DMS 273 (cell line): ENCODE measurements around the gene BCCIP.

Experiments used
- DNase-seq: peaks from one replicate; lab custom pipeline; 2025; ENCODE audit not compliant: unreplicated experiment; lab: John Stamatoyannopoulos, UW

The BCCIP gene

DNA sequence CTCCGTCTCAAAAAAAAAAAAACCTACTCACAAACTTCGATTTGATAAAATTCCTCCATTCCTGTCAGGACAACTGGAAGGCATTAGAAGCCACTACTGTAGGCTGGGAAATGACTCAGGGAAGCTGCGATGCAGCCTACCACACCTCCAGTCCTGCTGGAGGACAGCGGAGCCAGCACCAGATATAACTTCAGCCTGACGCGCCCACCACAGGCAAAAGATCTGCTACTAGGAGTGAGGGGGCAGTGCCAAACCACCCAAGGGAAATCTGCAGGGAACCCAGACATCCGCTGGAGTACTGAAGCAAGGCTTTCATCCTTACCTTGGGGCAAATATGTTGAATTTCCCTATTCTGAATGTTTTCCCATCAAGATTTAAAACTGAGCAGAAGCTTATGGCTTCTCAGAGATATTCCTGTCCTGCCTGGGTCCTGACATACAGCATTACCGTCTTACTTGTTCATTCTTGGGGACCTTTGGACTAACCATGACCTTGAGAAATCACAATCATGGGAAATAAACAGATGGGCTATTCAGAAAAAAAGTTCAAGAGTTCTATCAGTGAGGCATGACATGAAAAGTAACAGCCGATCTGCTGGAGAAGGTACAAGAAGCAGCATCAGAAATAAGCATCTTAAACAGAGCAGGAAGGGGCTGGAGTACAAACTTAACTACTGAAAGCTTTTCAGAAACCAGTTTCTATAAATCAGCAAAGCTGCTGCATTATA is 20.4 kb downstream of the BCCIP start:
- no peak for DNase-seq

- DNase-seq = no peak
These were observed 21.4 kb downstream of the BCCIP start for GRCh38 chr10:125844751-125845221.

GRCh38 chr10:125845617-125846016 is 22.3 kb downstream of the BCCIP start:
- DNase-seq = no peak

- DNase-seq = no peak
These were observed 23.5 kb downstream of the BCCIP start for GRCh38 chr10:125846894-125847293.

DNA sequence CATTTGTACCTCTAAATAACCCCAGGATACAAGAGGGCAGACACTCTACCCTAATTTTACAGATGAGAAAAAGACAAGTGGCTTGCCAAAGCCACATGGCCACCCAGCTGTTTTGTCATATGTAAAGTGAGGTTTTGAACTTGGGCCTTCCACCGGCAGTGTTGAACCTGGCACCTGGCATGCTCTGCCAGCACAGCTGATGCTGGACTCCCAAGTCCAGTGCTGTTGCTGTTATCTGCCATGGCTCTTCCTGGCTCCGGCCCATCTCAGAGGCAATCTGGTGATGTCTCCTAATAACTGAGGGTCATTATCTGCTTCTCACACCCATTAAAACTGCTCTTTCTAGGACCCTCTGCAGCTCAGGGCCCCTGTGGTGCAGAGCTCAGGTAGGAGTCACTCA is 25.0 kb downstream of the BCCIP start:
- DNase-seq = no peak

DNA sequence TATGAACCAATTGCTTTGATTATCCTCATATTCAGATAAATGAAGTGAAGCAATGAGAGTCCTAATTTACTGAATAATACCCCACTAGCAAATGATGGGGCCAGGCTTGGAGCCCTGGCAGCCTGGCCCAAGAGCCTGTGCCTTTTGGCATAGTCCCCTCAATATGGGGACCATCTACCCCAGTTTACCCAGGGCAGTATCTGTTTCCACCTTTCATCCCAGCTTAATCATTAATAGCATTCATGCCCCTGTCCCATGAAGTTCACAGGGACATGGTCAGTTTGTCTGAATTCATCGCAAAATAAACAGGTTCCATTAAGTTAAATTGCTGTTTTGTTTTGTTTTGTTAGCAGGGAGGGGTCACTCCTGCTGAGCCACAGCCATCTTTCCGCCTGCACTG is 25.5 kb downstream of the BCCIP start:
- no peak for DNase-seq

DNA sequence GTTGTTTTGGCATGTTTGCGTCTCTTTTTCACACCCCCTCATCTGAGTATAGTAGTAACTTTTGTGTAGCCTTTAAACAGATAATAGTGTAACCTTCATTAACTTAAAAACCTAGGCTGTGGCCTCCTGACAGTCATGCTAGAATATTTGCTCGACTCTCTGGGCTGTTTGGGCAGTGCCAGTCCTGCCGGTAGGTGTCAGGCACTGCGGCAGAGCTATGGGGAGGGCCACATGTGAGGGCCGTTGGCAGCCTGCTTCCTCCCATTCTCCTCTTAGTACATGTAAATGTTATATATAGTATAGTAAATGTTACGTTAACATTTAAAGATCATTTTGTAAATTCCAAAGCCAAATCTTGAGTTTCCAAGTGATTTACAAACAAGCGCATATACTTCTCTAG is 26.1 kb downstream of the BCCIP start:
- DNase-seq = no peak

- no peak for DNase-seq
These were observed 27.7 kb downstream of the BCCIP start for GRCh38 chr10:125850766-125851731.

DNA sequence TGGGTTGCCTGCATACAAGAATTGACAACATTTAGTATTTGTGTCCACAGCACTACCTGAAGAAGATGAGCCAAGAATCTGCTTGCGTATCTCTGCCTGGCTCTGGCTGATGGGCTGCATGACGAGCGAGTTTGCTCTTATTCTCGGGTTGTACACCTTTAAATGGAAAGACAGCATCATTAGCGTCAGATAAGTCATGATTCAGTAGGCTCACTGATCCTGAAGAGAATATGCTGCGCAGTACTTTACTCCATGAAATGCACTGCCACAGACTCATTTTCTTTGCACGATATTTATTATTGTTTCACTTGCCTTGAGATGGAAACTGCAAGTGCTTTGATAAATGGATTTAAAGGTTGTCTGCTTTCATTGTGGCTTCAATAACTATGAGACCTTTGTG is 29.1 kb downstream of the BCCIP start:
- no peak for DNase-seq

DNA sequence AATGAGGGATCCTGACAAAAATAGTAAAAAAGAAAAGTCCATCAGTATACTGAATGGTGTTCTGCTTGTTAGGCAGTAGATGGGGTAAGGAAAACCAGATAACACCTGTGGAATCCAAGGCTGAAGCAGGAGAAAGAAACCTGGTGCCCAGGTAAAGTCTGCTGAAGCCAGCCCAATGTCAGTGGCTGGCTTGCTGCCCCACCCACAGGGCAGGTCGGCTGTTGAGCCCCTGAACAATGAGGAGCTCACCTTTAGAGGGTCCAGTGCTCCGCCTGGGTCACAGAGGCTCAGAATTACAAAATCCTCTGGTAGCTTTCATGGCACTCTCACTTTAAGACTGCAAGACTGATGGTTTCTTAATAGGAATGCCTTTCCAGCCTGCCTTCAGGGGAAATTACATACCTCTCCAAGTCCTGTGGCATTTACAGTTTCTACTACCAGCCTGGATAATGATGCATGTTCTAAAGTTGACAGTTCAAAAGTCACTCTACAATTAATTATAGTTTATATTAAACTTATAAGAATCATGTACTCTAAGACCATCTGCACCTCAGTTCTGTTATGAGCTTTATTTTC is 33.9 kb downstream of the BCCIP start:
- DNase-seq = no peak

- no peak for DNase-seq
These were observed 35.9 kb downstream of the BCCIP start for GRCh38 chr10:125859128-125859817.

DNA sequence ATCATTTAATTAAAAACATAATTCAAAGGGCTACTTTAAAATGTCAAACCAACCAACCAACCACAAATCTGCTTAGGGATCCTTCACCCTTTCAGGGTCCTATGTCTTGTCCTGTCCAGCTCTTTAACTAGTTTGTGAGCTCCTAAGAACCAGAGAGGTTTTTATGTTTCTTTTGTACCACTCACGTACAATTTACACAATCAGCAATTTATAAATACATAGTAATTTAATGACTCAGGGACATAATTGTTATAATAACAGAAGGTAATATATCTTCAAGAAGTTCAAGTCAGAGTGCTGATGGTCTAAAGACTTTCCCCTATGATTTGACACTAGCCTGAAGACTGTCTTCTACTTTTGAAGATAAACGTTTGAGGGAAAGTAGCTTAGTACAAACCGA is 41.8 kb downstream of the BCCIP start:
- DNase-seq = no peak

DNA sequence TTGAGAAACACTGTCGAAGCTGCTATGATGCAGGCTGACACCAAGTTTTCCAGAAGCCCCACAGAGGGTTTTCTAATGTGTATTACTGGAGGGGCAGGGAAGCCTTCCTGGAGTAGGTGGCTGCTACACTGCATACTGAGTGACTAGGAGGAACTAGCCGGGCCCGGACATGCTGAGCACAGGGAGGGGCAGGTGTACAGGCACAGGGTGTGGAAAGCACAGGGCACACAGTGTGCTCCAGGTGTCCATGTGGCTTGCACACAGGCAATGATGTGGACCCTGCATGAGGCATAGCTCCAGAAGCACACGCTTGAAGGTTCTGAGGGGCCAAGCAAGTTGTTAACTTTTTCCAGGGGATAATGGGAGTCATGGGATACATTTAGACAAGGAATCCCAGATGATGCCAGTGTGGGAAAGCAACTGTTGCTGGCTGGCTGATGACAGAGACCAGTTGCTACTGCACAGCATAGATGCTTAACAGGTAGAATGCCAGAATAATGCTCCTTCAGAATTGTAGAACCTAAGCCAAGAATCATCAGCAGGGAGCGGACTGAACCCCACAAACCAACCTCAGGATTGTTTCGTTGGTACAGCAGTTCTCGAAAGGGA is 43.2 kb downstream of the BCCIP start:
- DNase-seq = no peak

GRCh38 chr10:125868372-125868975 is 45.1 kb downstream of the BCCIP start:
- DNase-seq = peak; percentile 50

- DNase-seq = no peak
These were observed 48.0 kb downstream of the BCCIP start for GRCh38 chr10:125871338-125871737.

- DNase-seq = no peak
These were observed 55.9 kb downstream of the BCCIP start for GRCh38 chr10:125878957-125879835.

DNA sequence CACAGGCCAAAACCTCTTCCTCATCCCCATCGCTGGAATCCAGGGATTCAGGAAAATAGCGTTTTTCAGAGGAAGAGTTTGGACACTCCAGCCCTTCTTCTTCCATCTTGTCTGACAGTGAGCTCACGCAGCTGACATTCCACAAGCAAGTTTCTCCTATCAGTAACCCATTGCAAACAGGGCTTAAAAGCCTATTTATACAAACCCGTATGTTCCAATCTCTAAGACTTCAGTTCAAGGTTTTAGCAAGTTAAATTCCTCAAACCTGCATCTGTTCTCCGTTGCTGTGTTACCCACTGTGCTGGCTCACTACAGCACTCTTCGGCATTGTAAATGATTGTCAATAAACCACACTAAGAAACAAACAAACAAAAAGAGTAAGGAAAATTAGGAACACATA is 57.4 kb downstream of the BCCIP start:
- DNase-seq = no peak

DNA sequence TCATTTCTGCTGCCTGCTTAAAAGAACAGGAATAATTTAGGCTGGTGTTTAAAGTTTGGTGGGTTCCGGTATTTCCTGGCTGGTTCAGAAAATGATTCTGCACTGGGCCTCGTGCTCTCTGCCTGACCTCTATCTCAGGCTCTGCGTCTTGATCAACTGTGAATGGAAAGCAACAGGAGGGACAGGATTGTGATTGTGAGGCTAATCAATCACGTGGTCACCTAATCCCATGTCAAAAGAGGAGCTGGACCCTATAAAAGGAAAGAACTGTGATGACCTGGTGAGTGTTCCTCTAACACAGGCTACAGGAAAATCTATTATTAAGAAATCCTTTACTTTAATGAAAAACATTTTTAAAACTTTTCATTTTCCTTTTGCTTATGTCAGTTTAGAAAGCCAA is 57.8 kb downstream of the BCCIP start, which contains the start of gene DHX32:
Gene DHX32 (minus strand): TSS at position 101 of the 400 bp plus-strand sequence. CDS start 468 bp downstream, outside the sequence.
- no peak for DNase-seq

DNA sequence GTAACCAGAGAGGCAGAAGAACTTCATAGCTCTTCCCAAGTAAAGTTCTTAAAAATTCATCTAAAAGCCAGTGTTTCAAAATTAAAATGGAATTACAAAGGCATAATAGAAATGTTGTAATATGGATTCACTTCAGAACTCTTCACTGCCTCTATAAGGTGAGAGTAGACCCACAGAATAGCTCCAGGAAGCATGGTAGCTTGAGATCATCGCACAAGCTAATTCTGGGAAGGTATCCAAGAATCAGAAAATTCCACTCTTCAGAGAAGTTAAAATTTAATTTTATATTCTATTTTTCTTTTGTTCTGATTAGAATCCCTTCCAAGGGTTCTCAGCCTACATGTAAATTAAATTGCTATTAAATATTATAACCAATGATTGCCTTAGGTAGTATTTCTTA is 59.2 kb downstream of the BCCIP start:
- DNase-seq = no peak
